T-helper 17 cell (primary cell): ENCODE results near the gene SERPINH1. TPM values are rescaled to one million over a fixed set of nuclear protein-coding genes. Genes with fewer than 3 reads are reported as not detected.

Source experiments
- ATAC-seq: fragments of 150-1000 bp; cut with Tn5 transposase; 2 replicates; pipeline ENCODE4 v1.10.0; 2021; ENCODE audit warnings: mild to moderate bottlenecking, moderate library complexity
- DNase-seq, 3 donors: peaks; one replicate each; pipeline versions ENCODE4 v3.0.0 to v3.0.0-alpha.2; 2020 to 2021
- H3K9me3 ChIP-seq: one replicate; pipeline ENCODE4 v1.7.0; 2013; ENCODE audit warnings: low read length, mild to moderate bottlenecking; ENCODE audit not compliant: control insufficient read depth, poor library complexity, severe bottlenecking
- H3K27ac Mint-ChIP-seq: one replicate; pipeline ENCODE4 v1.8.0; 2022; ENCODE audit warnings: mild to moderate bottlenecking, moderate library complexity, mixed read lengths
- H3K27me3 Mint-ChIP-seq: one replicate; pipeline ENCODE4 v1.8.0; 2022; ENCODE audit warnings: mixed read lengths
- H3K36me3 Mint-ChIP-seq: one replicate; pipeline ENCODE4 v1.8.0; 2022; ENCODE audit warnings: low read depth, mixed read lengths
- H3K4me1 Mint-ChIP-seq: one replicate; pipeline ENCODE4 v1.8.0; 2022; ENCODE audit warnings: mild to moderate bottlenecking, mixed read lengths
- H3K4me3 Mint-ChIP-seq: one replicate; pipeline ENCODE4 v1.8.0; 2022; ENCODE audit warnings: mild to moderate bottlenecking, moderate library complexity, mixed read lengths
- total RNA-seq, 4 donors: library from RNA in 2 of 4; stranded (reverse) in 2 of 4; gene quantifications; one replicate each; pipeline ENCODE4 v1.2.3 and lab custom pipeline; 2022 to 2026

Gene SERPINH1
- total RNA-seq, 2 donors from 2014 or later = 3.5 to 3.6 TPM

- Mint-ChIP-seq H3K4me3 (no peak overlapping the region), H3K27me3 (no peaks in the 10 kb centered on the region), H3K27ac (peak overlapping the region; percentile 90), H3K36me3 (no peaks in the 10 kb centered on the region), H3K4me1 (peaks cover 25% of the 10 kb centered on the region)
- ATAC-seq = peak; percentile 66
- no peaks in the 10 kb centered on the region for H3K9me3 ChIP-seq
- no peak for DNase-seq
These were observed 25.0 kb upstream of the SERPINH1 start for GRCh38 chr11:75536786-75537641.

- DNase-seq = no peak
- Mint-ChIP-seq H3K27me3 (no peaks in the 10 kb centered on the region), H3K4me1 (peaks cover 21% of the 10 kb centered on the region), H3K27ac (peak overlapping the region; percentile 90), H3K4me3 (no peak overlapping the region), H3K36me3 (no peaks in the 10 kb centered on the region)
- no peaks in the 10 kb centered on the region for H3K9me3 ChIP-seq
- ATAC-seq = no peak
These were observed 24.3 kb upstream of the SERPINH1 start for GRCh38 chr11:75537740-75538139.

DNA sequence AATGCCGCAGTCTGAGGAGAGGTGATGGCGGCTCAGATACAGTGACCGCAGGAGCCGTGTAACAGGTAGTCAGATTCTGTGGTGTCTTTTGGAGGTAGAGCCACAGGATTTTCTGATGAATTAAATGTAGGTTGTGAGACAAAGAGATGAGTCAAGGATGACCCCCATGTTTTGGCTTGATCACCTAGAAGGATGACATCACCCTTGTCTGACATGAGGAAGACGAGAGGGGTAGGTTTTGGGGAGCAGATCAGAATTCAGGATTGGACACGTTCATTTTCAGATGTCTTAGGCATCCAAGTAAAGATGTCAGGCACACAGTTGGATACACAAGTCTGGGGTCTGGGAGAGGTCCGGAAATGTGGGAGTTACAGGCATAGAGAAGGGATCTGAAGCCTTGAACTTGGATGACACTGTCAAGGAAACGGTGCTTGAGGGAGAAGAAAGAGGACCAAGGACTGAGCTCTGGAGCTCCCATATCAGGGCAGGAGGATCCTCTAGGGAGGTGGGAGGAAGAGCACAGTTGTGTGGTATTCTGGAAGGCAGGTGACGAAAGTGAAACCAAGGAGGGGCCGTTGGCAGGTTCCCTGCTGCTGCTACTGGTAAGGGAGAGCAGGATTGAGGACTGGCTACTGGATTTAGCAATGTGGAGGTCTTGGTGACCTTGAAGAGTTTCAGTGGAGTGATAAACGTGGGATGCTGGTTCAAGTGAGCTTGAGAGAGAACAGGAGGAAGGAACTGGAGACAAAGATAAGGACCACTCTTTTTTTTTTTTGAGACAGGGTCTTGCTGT, 23.7 kb upstream of the SERPINH1 start:
- no peaks in the 10 kb centered on the region for H3K36me3 Mint-ChIP-seq
- no peak for ATAC-seq
- no peaks in the 10 kb centered on the region for H3K27me3 Mint-ChIP-seq
- H3K4me1 Mint-ChIP-seq = peaks cover 21% of the 10 kb centered on the region
- no peak for DNase-seq
- H3K9me3 ChIP-seq = no peaks in the 10 kb centered on the region
- H3K4me3 Mint-ChIP-seq = no peak overlapping the region
- peak overlapping the region; percentile 90 for H3K27ac Mint-ChIP-seq

GRCh38 chr11:75539459-75540334, 22.4 kb upstream of the SERPINH1 start:
- Mint-ChIP-seq H3K4me1 (peaks cover 21% of the 10 kb centered on the region), H3K27ac (no peak overlapping the region), H3K27me3 (no peaks in the 10 kb centered on the region), H3K36me3 (no peaks in the 10 kb centered on the region), H3K4me3 (no peak overlapping the region)
- no peaks in the 10 kb centered on the region for H3K9me3 ChIP-seq
- DNase-seq (no peak), ATAC-seq (no peak)

DNA sequence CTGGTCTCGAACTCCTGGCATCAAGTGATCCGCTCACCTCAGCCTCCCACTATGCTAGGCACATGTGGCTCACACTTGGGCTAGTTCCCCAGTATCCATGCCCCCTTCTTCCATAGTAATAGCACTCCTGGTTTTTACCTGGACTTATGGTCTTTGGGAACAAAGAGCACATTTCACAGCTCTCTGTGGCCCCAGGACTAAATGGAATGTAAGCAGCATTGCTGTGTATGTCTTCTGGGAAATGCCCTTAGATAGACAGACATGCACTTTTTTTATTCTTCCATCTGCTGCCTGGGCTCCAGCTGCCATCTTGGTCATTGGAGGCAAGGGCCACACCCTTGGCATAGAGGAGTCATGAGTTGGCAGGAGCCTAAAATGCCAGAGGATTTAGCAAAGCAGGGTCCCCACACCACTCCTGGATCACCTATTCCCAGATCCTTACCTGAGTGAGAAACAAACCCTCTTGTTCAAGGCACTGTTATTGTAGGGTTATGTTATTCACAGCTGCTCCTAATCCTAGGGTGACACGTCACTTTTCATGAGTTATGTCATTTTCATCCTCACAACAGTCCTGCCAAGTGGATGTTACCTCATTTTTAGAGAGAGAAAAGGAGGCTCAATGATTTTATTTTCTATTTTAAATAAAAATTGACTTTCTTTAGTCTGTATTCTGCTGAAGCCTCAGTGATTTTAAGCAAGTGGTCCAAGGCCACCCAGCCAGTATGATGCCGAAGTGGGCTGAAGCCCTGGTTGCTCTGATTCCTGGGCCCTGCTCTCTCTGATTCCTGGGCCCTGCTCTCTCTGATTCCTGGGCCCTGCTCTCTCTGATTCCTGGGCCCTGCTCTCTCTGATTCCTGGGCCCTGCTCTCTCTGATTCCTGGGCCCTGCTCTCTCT, 20.6 kb upstream of the SERPINH1 start:
- Mint-ChIP-seq H3K4me1 (peaks cover 21% of the 10 kb centered on the region), H3K36me3 (no peaks in the 10 kb centered on the region), H3K4me3 (no peak overlapping the region), H3K27me3 (no peaks in the 10 kb centered on the region), H3K27ac (no peak overlapping the region)
- H3K9me3 ChIP-seq = no peaks in the 10 kb centered on the region
- DNase-seq (no peak), ATAC-seq (no peak)

DNA sequence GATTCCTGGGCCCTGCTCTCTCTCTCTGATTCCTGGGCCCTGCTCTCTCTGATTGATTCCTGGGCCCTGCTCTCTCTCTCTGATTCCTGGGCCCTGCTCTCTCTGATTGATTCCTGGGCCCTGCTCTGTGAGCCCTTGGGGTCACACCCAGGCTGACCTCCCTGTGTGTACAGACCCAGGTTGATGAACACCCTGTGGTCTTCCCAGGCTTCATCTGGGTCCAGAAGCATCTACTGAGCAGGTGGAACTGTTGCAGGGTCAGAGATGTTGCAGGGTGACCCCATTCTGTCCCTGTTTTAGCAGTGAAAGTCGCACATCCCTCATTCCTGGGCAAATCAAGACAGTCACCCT, 20.0 kb upstream of the SERPINH1 start:
- Mint-ChIP-seq H3K27me3 (no peaks in the 10 kb centered on the region), H3K36me3 (no peaks in the 10 kb centered on the region), H3K27ac (no peak overlapping the region), H3K4me3 (no peak overlapping the region), H3K4me1 (peaks cover 15% of the 10 kb centered on the region)
- ATAC-seq (no peak), DNase-seq (no peak)
- H3K9me3 ChIP-seq = no peaks in the 10 kb centered on the region

DNA sequence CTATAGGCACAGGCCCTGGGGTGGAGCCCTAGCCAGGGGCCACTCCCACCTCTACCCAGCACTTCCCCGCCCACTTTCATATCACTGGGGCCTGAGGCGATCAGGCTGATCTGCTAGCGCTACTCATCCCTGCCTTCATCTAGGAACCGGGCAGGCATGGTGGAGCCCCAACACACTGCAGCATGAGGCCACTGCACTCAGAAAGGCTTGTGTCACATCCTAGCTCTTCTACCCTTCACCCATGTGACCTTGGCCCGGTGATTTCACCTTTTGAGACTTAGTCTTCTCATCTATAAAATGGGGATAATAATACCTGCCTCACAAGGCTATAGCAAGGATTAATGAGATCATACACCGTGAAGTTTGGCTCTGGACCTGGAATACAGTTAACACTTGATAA, 18.2 kb upstream of the SERPINH1 start:
- H3K9me3 ChIP-seq = no peaks in the 10 kb centered on the region
- no peak for ATAC-seq
- H3K27ac Mint-ChIP-seq = no peak overlapping the region
- H3K36me3 Mint-ChIP-seq = no peaks in the 10 kb centered on the region
- no peaks in the 10 kb centered on the region for H3K4me1 Mint-ChIP-seq
- no peak overlapping the region for H3K4me3 Mint-ChIP-seq
- peaks cover 6% of the 10 kb centered on the region for H3K27me3 Mint-ChIP-seq
- no peak for DNase-seq

DNA sequence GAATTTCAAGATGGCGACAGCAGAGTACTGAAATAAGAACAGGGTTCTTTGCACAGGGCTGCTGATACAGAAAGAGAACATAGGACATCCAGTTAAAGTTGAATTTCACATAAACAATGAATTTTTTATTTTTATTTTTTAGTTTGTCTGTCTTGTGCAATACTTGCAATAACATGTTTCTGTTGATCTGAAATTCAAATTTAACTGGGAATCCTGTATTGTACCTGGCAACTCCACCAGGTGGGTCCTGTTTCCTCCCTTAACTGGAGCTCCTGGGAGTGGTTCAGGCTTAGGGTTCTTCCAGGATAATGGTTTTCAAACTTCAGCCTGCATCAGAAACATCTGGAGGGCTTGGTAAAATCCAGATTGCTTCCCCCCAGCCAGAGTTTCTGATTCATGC, 14.9 kb upstream of the SERPINH1 start:
- H3K27ac Mint-ChIP-seq = peak overlapping the region; percentile 78
- ATAC-seq = no peak
- peaks cover 6% of the 10 kb centered on the region for H3K27me3 Mint-ChIP-seq
- H3K4me3 Mint-ChIP-seq = no peak overlapping the region
- H3K4me1 Mint-ChIP-seq = peaks cover 2% of the 10 kb centered on the region
- H3K9me3 ChIP-seq = no peaks in the 10 kb centered on the region
- H3K36me3 Mint-ChIP-seq = no peaks in the 10 kb centered on the region
- no peak for DNase-seq

DNA sequence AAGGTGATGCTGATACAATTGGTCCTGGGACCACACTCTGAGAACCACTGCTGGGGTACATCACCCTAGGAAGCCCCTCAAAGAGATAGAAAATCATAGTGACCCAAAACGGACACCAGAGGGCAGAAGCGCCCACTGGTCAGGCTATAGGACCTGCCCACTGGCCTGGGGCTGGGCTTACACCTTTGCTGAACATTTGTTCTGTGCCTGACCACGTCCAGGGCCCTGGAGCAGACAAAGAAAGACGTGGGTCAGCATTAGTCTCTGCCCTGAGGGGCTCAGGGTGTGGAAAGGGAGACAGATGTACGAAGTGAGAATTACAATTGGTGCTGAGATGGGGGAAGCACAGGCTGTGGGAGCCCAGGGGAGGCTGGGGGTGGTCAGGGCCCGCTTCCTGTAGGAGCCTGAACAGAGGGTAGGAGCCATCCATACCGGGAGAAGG, 14.4 kb upstream of the SERPINH1 start:
- DNase-seq = no peak
- H3K4me1 Mint-ChIP-seq = peaks cover 2% of the 10 kb centered on the region

DNA sequence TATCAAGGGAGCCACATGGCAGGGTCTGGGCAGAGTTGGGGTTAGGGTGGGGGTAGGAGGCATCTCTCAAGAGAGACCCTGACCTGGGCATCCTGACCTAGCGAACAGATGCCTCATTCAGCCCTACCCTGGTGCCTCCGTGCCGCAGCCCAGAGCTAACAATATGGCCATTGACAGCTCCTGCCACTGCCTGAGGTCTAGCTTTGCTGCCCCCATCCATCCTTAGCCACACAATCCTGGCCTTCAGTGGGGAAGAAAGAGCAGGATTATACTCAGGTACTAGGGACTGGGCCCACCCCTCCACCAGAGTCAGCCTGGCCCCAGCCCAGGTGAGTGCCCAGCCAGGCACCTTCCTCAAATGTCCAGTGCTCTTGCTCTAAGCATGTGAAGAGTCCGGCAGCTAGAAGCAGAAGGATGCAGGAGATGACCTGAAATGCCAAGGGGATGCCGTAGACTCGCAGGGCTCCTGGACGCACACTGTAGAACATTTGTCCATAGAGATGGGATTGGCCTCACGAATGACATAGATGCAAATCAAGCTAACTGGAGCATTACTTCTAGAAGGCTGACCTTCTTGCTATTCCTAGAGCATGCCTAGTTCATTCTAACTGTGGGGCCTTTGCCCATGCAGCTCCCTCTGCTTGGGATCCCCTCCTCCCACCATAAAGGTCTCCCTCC, 13.3 kb upstream of the SERPINH1 start:
- no peak overlapping the region for H3K4me3 Mint-ChIP-seq
- no peak for DNase-seq

More for the DNA sequence above, 14.4 kb upstream of the SERPINH1 start:
- Mint-ChIP-seq H3K27me3 (peaks cover 6% of the 10 kb centered on the region), H3K36me3 (no peaks in the 10 kb centered on the region), H3K4me3 (no peak overlapping the region), H3K27ac (peak overlapping the region; percentile 78)
- peak; percentile 33 for ATAC-seq
- H3K9me3 ChIP-seq = no peaks in the 10 kb centered on the region

DNA sequence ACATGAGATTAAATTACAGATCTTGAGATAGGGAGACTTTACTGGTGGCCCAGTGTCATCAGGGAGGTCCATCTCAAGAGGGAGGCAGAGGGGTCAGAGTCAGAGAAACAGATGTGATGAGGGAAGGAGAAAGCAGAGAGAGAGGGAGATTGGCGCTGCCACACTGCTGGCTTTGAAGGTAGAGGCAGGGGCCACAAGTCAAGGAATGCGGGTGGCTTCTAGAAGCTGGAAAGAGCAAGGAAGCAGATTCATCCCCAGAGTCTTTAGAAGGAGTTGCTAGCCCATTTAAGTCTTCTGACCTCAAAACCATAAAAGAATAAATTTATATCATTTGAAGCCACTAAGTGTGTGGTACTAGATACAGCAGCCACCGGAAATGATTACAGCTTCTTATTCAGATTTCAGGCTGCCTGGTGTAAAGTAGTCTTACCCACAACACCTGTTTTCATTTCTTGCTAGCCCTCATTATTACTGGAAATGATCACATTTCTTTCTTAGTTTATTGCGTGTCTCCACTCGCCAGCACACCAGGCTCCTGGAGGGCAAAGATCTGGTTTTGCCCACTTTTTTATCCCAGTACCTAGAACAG, 12.6 kb upstream of the SERPINH1 start:
- no peak overlapping the region for H3K4me3 Mint-ChIP-seq
- H3K27ac Mint-ChIP-seq = no peak overlapping the region
- H3K36me3 Mint-ChIP-seq = no peaks in the 10 kb centered on the region
- no peak for DNase-seq
- no peak for ATAC-seq
- peaks cover 6% of the 10 kb centered on the region for H3K27me3 Mint-ChIP-seq
- H3K9me3 ChIP-seq = no peaks in the 10 kb centered on the region
- H3K4me1 Mint-ChIP-seq = peaks cover 2% of the 10 kb centered on the region

More for the DNA sequence above, 13.3 kb upstream of the SERPINH1 start:
- no peaks in the 10 kb centered on the region for H3K36me3 Mint-ChIP-seq
- peaks cover 2% of the 10 kb centered on the region for H3K4me1 Mint-ChIP-seq
- H3K27me3 Mint-ChIP-seq = peaks cover 6% of the 10 kb centered on the region
- ATAC-seq = no peak
- no peaks in the 10 kb centered on the region for H3K9me3 ChIP-seq
- no peak overlapping the region for H3K27ac Mint-ChIP-seq
